ENCODE results near the gene KRT3. TPM values are rescaled to one million over a fixed set of nuclear protein-coding genes. Genes with fewer than 3 reads are reported as not detected.

The KRT3 gene
- total RNA-seq, 1 experiment from 2014 or later = not detected

DNA sequence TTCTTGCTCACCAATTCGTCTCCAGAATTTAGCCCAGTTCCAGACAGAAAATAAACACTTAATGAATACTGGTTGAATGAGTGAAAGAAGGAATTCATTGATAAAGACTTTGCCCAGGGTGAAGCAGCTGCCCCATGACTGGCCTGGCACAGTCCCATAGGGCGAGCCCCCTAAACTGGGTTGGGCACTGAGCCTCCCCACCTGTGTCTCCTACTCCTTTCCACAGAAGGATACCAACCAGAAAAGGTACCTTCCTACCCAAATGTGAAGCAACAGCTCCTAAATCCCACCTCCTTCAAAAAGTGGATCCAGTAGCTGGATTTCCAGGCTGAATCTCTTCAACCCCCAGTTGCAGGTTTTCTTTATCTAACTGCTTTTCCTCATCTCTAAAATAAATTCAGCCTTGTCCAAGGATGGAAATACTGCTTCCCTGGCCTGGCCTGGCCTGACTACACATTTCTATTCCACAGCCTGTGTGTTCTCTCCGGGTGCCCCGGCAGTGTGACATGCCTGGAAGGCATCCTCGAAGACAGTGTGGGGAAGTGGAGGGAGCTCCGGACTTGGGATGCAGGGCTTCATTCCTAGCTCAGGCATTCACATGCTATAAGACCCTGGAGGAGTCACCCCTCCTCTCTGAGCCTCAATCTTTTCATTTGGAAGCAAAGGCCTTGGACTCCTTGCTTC is 7.6 kb downstream of the KRT3 start:
- ChIA-PET CTCF (interaction anchor here (1.0 to 5.8 kb wide), 4 partner anchors 83 to 193 kb away, joined by 3 to 25 read pairs (median 4); no protein-coding TSS in a partner anchor), POLR2A (interaction anchor here (1.0 to 1.1 kb wide), 2 partner anchors 17 to 218 kb away, joined by 3 read pairs; partner anchors contain the start of gene EIF4B)
- DNase-seq (ENCODE audit: low spot score) (no peak), ATAC-seq (no peak)
- peaks cover 7% of the 10 kb centered on the region for H3K9me3 Mint-ChIP-seq
- H3K27me3 Mint-ChIP-seq (ENCODE audit: low read depth) = peaks cover 14% of the 10 kb centered on the region
- H3K27ac Mint-ChIP-seq = no peak overlapping the region
- no peak for TF ChIP-seq TEAD1 (CRISPR knock-in tag; IDR thresholded peaks at IDR 0.05)
- TF ChIP-seq ZNF423 (CRISPR knock-in tag; IDR thresholded peaks at IDR 0.05) = no peak
- no peak for TF ChIP-seq TCF7 (CRISPR knock-in tag; IDR thresholded peaks at IDR 0.05; ENCODE audit: low read depth)
- TF ChIP-seq, protein P1, sequence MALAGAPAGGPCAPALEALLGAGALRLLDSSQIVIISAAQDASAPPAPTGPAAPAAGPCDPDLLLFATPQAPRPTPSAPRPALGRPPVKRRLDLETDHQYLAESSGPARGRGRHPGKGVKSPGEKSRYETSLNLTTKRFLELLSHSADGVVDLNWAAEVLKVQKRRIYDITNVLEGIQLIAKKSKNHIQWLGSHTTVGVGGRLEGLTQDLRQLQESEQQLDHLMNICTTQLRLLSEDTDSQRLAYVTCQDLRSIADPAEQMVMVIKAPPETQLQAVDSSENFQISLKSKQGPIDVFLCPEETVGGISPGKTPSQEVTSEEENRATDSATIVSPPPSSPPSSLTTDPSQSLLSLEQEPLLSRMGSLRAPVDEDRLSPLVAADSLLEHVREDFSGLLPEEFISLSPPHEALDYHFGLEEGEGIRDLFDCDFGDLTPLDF (CRISPR knock-in tag; IDR thresholded peaks at IDR 0.05) = no peak
- no peak for TF ChIP-seq SOX15 (CRISPR knock-in tag; IDR thresholded peaks at IDR 0.05)
- TF ChIP-seq EMX1 (CRISPR knock-in tag; IDR thresholded peaks at IDR 0.05) = no peak
- no peak for TF ChIP-seq TEAD4 (CRISPR knock-in tag; IDR thresholded peaks at IDR 0.05)
- no peak for TF ChIP-seq RORB (CRISPR knock-in tag; IDR thresholded peaks at IDR 0.05)
- TF ChIP-seq, protein P2, sequence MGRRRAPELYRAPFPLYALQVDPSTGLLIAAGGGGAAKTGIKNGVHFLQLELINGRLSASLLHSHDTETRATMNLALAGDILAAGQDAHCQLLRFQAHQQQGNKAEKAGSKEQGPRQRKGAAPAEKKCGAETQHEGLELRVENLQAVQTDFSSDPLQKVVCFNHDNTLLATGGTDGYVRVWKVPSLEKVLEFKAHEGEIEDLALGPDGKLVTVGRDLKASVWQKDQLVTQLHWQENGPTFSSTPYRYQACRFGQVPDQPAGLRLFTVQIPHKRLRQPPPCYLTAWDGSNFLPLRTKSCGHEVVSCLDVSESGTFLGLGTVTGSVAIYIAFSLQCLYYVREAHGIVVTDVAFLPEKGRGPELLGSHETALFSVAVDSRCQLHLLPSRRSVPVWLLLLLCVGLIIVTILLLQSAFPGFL (CRISPR knock-in tag; IDR thresholded peaks at IDR 0.05; ENCODE audit: borderline replicate concordance) = no peak
- TF ChIP-seq MAX (CRISPR knock-in tag; IDR thresholded peaks at IDR 0.05) = no peak
- TF ChIP-seq SP1 (CRISPR knock-in tag; conservative IDR thresholded peaks at IDR 0.05) = no peak
- TF ChIP-seq ZNF396 (CRISPR knock-in tag; IDR thresholded peaks at IDR 0.05; ENCODE audit: borderline replicate concordance) = no peak
- no peak for TF ChIP-seq ZNF232 (CRISPR knock-in tag; IDR thresholded peaks at IDR 0.05)
- TF ChIP-seq, protein P3, sequence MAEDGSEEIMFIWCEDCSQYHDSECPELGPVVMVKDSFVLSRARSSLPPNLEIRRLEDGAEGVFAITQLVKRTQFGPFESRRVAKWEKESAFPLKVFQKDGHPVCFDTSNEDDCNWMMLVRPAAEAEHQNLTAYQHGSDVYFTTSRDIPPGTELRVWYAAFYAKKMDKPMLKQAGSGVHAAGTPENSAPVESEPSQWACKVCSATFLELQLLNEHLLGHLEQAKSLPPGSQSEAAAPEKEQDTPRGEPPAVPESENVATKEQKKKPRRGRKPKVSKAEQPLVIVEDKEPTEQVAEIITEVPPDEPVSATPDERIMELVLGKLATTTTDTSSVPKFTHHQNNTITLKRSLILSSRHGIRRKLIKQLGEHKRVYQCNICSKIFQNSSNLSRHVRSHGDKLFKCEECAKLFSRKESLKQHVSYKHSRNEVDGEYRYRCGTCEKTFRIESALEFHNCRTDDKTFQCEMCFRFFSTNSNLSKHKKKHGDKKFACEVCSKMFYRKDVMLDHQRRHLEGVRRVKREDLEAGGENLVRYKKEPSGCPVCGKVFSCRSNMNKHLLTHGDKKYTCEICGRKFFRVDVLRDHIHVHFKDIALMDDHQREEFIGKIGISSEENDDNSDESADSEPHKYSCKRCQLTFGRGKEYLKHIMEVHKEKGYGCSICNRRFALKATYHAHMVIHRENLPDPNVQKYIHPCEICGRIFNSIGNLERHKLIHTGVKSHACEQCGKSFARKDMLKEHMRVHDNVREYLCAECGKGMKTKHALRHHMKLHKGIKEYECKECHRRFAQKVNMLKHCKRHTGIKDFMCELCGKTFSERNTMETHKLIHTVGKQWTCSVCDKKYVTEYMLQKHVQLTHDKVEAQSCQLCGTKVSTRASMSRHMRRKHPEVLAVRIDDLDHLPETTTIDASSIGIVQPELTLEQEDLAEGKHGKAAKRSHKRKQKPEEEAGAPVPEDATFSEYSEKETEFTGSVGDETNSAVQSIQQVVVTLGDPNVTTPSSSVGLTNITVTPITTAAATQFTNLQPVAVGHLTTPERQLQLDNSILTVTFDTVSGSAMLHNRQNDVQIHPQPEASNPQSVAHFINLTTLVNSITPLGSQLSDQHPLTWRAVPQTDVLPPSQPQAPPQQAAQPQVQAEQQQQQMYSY (CRISPR knock-in tag; IDR thresholded peaks at IDR 0.05) = no peak
- no peak for TF ChIP-seq AR (CRISPR knock-in tag; IDR thresholded peaks at IDR 0.05)
- TF ChIP-seq, protein P4, sequence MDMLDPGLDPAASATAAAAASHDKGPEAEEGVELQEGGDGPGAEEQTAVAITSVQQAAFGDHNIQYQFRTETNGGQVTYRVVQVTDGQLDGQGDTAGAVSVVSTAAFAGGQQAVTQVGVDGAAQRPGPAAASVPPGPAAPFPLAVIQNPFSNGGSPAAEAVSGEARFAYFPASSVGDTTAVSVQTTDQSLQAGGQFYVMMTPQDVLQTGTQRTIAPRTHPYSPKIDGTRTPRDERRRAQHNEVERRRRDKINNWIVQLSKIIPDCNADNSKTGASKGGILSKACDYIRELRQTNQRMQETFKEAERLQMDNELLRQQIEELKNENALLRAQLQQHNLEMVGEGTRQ (CRISPR knock-in tag; IDR thresholded peaks at IDR 0.05) = no peak
- TF ChIP-seq ZNF138 (CRISPR knock-in tag; conservative IDR thresholded peaks at IDR 0.05) = no peak
- TF ChIP-seq ATF6 (CRISPR knock-in tag; IDR thresholded peaks at IDR 0.05) = no peak
- TF ChIP-seq, protein P5, sequence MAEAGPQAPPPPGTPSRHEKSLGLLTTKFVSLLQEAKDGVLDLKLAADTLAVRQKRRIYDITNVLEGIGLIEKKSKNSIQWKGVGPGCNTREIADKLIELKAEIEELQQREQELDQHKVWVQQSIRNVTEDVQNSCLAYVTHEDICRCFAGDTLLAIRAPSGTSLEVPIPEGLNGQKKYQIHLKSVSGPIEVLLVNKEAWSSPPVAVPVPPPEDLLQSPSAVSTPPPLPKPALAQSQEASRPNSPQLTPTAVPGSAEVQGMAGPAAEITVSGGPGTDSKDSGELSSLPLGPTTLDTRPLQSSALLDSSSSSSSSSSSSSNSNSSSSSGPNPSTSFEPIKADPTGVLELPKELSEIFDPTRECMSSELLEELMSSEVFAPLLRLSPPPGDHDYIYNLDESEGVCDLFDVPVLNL (CRISPR knock-in tag; IDR thresholded peaks at IDR 0.05; ENCODE audit: borderline replicate concordance, low read depth) = no peak
- H3K36me3 Mint-ChIP-seq = no peaks in the 10 kb centered on the region
- peaks cover 7% of the 10 kb centered on the region for H3K4me1 Mint-ChIP-seq
- no peak overlapping the region for H3K4me3 Mint-ChIP-seq

Measured in WTC11 (cell line).